Calu3 (cell line): Measurements from ENCODE around the gene WDPCP. TPM values are rescaled to one million over a fixed set of nuclear protein-coding genes. Genes with fewer than 3 reads are reported as not detected.

ENCODE experiments used
- BruUV-seq: library from RNA; stranded (reverse); fragments of 400-500 nt; replicated peaks from 2 replicates; lab custom pipeline; 2021; lab: Mats Ljungman, UMichigan
- CTCF ChIA-PET: fragments of 300-600 bp; sonication (Branson Sonifier 250); formaldehyde crosslinking; loops from one replicate; lab custom pipeline; 2022; ENCODE audit warnings: antibody characterized with exemption; lab: Charles Lee
- DNase-seq: peaks from one replicate; pipeline ENCODE4 v3.0.0; 2022
- H3K27ac Mint-ChIP-seq: one replicate; pipeline ENCODE4 v1.8.0; 2022; ENCODE audit warnings: mixed read lengths; ENCODE audit not compliant: unreplicated experiment
- H3K27me3 Mint-ChIP-seq: one replicate; pipeline ENCODE4 v1.8.0; 2022; ENCODE audit warnings: mixed read lengths; ENCODE audit not compliant: unreplicated experiment
- H3K36me3 Mint-ChIP-seq: one replicate; pipeline ENCODE4 v1.8.0; 2022; ENCODE audit warnings: mild to moderate bottlenecking, moderate library complexity, mixed read lengths; ENCODE audit not compliant: insufficient read depth, unreplicated experiment
- H3K4me1 Mint-ChIP-seq: one replicate; pipeline ENCODE4 v1.8.0; 2022; ENCODE audit warnings: mild to moderate bottlenecking, low read depth, mixed read lengths; ENCODE audit not compliant: unreplicated experiment
- H3K4me3 Mint-ChIP-seq: one replicate; pipeline ENCODE4 v1.8.0; 2022; ENCODE audit warnings: mild to moderate bottlenecking, low read depth, moderate library complexity, mixed read lengths; ENCODE audit not compliant: unreplicated experiment
- H3K9me3 Mint-ChIP-seq: one replicate; pipeline ENCODE4 v1.8.0; 2022; ENCODE audit warnings: low read depth, mixed read lengths; ENCODE audit not compliant: unreplicated experiment
- intact Hi-C: fragments of 100-400 bp; cut with micrococcal nuclease; formaldehyde crosslinking; loops from one replicate; pipeline ENCODE4 v1.10.0; 2022; ENCODE audit not compliant: unreplicated experiment
- total RNA-seq: library from RNA; stranded (reverse); gene quantifications from 2 replicates; pipeline ENCODE4 v1.2.3, GENCODE V29; 2022
- TF ChIP-seq, protein P1 (sequence below): fragments of 200-600 bp; IDR thresholded peaks from one replicate; pipeline ENCODE4 v1.8.0; 2022; ENCODE audit warnings: antibody characterized with exemption; ENCODE audit not compliant: unreplicated experiment

Gene WDPCP
- total RNA-seq, 1 experiment from 2014 or later = 9.0 TPM

GRCh38 chr2:63118821-63119220 lies 469.5 kb downstream of the WDPCP start:
- CTCF ChIA-PET = no interaction called here
- BruUV-seq = no TSS peak
- intact Hi-C loops = no loop called here
- no peak for DNase-seq
- Mint-ChIP-seq H3K27ac (no peak overlapping the region), H3K4me1 (no peaks in the 10 kb centered on the region), H3K27me3 (no peaks in the 10 kb centered on the region), H3K9me3 (no peaks in the 10 kb centered on the region), H3K36me3 (no peaks in the 10 kb centered on the region), H3K4me3 (no peak overlapping the region)
- TF ChIP-seq, protein P1, sequence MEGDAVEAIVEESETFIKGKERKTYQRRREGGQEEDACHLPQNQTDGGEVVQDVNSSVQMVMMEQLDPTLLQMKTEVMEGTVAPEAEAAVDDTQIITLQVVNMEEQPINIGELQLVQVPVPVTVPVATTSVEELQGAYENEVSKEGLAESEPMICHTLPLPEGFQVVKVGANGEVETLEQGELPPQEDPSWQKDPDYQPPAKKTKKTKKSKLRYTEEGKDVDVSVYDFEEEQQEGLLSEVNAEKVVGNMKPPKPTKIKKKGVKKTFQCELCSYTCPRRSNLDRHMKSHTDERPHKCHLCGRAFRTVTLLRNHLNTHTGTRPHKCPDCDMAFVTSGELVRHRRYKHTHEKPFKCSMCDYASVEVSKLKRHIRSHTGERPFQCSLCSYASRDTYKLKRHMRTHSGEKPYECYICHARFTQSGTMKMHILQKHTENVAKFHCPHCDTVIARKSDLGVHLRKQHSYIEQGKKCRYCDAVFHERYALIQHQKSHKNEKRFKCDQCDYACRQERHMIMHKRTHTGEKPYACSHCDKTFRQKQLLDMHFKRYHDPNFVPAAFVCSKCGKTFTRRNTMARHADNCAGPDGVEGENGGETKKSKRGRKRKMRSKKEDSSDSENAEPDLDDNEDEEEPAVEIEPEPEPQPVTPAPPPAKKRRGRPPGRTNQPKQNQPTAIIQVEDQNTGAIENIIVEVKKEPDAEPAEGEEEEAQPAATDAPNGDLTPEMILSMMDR = no peak

DNA sequence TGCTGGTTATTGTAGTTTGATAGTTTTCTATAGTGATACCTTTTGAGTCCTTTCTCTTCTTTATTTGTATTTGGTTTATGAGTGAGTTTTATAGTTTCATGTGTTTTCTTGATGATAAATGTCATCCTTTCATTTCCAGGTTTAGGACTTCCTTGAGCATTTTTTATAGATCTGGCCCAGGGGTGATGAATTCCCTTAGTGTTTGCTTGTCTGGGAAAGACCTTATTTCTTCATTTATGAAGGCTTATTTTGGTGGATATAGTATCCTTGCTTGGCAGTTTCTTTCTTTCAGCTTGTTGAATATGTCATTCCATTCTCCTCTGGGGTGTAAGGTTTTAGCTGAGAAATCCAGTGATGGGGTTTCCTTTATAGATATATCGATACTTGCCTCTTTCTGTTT lies 483.8 kb downstream of the WDPCP start:
- H3K36me3 Mint-ChIP-seq = no peaks in the 10 kb centered on the region
- H3K4me3 Mint-ChIP-seq = no peak overlapping the region
- CTCF ChIA-PET = no interaction called here
- H3K27me3 Mint-ChIP-seq = no peaks in the 10 kb centered on the region
- H3K4me1 Mint-ChIP-seq = no peaks in the 10 kb centered on the region
- intact Hi-C loops = no loop called here
- TF ChIP-seq, protein P1 = no peak
- no TSS peak for BruUV-seq
- H3K9me3 Mint-ChIP-seq = peaks cover 3% of the 10 kb centered on the region
- DNase-seq = no peak
- no peak overlapping the region for H3K27ac Mint-ChIP-seq

GRCh38 chr2:63101954-63102353 lies 486.3 kb downstream of the WDPCP start:
- H3K27me3 Mint-ChIP-seq = no peaks in the 10 kb centered on the region
- H3K4me3 Mint-ChIP-seq = no peak overlapping the region
- CTCF ChIA-PET = no interaction called here
- BruUV-seq = no TSS peak
- H3K9me3 Mint-ChIP-seq = peaks cover 3% of the 10 kb centered on the region
- no peaks in the 10 kb centered on the region for H3K4me1 Mint-ChIP-seq
- no peaks in the 10 kb centered on the region for H3K36me3 Mint-ChIP-seq
- DNase-seq = no peak
- H3K27ac Mint-ChIP-seq = no peak overlapping the region
- TF ChIP-seq, protein P1 = no peak
- intact Hi-C loops = no loop called here

DNA sequence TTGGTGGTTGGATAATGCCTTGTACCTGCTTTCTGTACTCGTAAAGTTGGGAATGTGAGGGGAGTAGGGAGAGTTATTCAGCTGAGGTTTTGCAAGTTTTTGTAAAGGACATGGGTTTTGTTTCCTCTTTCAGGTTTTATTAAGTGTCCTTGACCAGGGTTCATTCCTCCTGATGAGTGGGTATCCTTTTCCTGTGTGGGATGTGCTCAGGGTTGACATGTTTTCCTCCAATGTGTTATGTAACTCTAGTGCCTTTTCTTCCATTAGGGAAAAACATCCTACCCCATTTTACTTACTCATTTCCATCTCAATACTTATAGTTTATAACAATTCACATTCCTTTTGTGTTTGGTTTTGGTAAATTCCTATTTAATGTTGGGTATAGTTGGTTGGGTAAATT lies 489.2 kb downstream of the WDPCP start:
- H3K4me1 Mint-ChIP-seq = peaks cover 4% of the 10 kb centered on the region
- no peak overlapping the region for H3K27ac Mint-ChIP-seq
- no peak overlapping the region for H3K4me3 Mint-ChIP-seq
- no TSS peak for BruUV-seq
- TF ChIP-seq, protein P1 = no peak
- intact Hi-C loops = no loop called here
- H3K36me3 Mint-ChIP-seq = no peaks in the 10 kb centered on the region
- no peak for DNase-seq
- H3K27me3 Mint-ChIP-seq = no peaks in the 10 kb centered on the region
- CTCF ChIA-PET = no interaction called here
- H3K9me3 Mint-ChIP-seq = no peaks in the 10 kb centered on the region
